ENCODE measurements around the gene UBE3C. TPM values are rescaled to one million over a fixed set of nuclear protein-coding genes. Genes with fewer than 3 reads are reported as not detected.

The UBE3C gene
- total and polyA plus RNA-seq, 2 of the 13 experiments (the other 11 are each of a cell fraction or from before 2014, with no cell fraction given), result 27.0 to 48.2 TPM

GRCh38 chr7:157273208-157274093, 134.7 kb downstream of the UBE3C start (continued):
- TF ChIP-seq, protein P1, sequence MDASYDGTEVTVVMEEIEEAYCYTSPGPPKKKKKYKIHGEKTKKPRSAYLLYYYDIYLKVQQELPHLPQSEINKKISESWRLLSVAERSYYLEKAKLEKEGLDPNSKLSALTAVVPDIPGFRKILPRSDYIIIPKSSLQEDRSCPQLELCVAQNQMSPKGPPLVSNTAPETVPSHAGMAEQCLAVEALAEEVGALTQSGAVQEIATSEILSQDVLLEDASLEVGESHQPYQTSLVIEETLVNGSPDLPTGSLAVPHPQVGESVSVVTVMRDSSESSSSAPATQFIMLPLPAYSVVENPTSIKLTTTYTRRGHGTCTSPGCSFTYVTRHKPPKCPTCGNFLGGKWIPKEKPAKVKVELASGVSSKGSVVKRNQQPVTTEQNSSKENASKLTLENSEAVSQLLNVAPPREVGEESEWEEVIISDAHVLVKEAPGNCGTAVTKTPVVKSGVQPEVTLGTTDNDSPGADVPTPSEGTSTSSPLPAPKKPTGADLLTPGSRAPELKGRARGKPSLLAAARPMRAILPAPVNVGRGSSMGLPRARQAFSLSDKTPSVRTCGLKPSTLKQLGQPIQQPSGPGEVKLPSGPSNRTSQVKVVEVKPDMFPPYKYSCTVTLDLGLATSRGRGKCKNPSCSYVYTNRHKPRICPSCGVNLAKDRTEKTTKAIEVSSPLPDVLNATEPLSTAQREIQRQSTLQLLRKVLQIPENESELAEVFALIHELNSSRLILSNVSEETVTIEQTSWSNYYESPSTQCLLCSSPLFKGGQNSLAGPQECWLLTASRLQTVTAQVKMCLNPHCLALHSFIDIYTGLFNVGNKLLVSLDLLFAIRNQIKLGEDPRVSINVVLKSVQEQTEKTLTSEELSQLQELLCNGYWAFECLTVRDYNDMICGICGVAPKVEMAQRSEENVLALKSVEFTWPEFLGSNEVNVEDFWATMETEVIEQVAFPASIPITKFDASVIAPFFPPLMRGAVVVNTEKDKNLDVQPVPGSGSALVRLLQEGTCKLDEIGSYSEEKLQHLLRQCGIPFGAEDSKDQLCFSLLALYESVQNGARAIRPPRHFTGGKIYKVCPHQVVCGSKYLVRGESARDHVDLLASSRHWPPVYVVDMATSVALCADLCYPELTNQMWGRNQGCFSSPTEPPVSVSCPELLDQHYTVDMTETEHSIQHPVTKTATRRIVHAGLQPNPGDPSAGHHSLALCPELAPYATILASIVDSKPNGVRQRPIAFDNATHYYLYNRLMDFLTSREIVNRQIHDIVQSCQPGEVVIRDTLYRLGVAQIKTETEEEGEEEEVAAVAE (CRISPR knock-in tag; IDR thresholded peaks at IDR 0.05; ENCODE audit: borderline replicate concordance), result no peak
- no peak for TF ChIP-seq ELF4 (CRISPR knock-in tag; IDR thresholded peaks at IDR 0.05; ENCODE audit: borderline replicate concordance)
- no peak for TF ChIP-seq CERS6 (CRISPR knock-in tag; IDR thresholded peaks at IDR 0.05)
- no peak for TF ChIP-seq RORA (CRISPR knock-in tag; IDR thresholded peaks at IDR 0.05)
- no peak for TF ChIP-seq ZNF496 (CRISPR knock-in tag; IDR thresholded peaks at IDR 0.05; ENCODE audit: insufficient replicate concordance)
- TF ChIP-seq ATF7-NPFF (CRISPR knock-in tag; IDR thresholded peaks at IDR 0.05; ENCODE audit: low read depth), result peak; percentile 45; the same call in 1 of the 2 replicates
- TF ChIP-seq ZSCAN21 (CRISPR knock-in tag; IDR thresholded peaks at IDR 0.05; ENCODE audit: borderline replicate concordance), result 0 out of 2 replicates have a peak, but pooled peaks have one; percentile 47
- peak; percentile 91 for TF ChIP-seq STAG1 (CRISPR knock-in tag; IDR thresholded peaks at IDR 0.05)
- TF ChIP-seq RFX3 (CRISPR knock-in tag; IDR thresholded peaks at IDR 0.05), result no peak
- TF ChIP-seq ZBTB38 (CRISPR knock-in tag; IDR thresholded peaks at IDR 0.05), result 0 out of 2 replicates have a peak, but pooled peaks have one; percentile 31
- TF ChIP-seq ZFP90 (CRISPR knock-in tag; IDR thresholded peaks at IDR 0.05; ENCODE audit: borderline replicate concordance), result peak; percentile 87
- no peak for TF ChIP-seq ZEB1 (IDR thresholded peaks at IDR 0.05; ENCODE audit: insufficient replicate concordance, low read depth)
- no peak for TF ChIP-seq ZNF343 (CRISPR knock-in tag; IDR thresholded peaks at IDR 0.05)
- no peak for TF ChIP-seq ZNF503 (CRISPR knock-in tag; IDR thresholded peaks at IDR 0.05)
- no peak for TF ChIP-seq ZNF451 (CRISPR knock-in tag; IDR thresholded peaks at IDR 0.05)
- TF ChIP-seq NAIF1 (CRISPR knock-in tag; IDR thresholded peaks at IDR 0.05; ENCODE audit: borderline replicate concordance), result no peak
- TF ChIP-seq PBX2 (CRISPR knock-in tag; IDR thresholded peaks at IDR 0.05), result no peak
- peak; percentile 68; the same call in 1 of the 2 replicates for TF ChIP-seq ZNF788 (CRISPR knock-in tag; IDR thresholded peaks at IDR 0.05; ENCODE audit: borderline replicate concordance)
- no peak for TF ChIP-seq PHF21A (CRISPR knock-in tag; IDR thresholded peaks at IDR 0.05)
- TF ChIP-seq ZNF652 (CRISPR knock-in tag; IDR thresholded peaks at IDR 0.05; ENCODE audit: borderline replicate concordance, low read depth), result no peak

Data from HepG2 (cell line).